ENCODE results near the gene GCNT3.

Gene GCNT3

DNA sequence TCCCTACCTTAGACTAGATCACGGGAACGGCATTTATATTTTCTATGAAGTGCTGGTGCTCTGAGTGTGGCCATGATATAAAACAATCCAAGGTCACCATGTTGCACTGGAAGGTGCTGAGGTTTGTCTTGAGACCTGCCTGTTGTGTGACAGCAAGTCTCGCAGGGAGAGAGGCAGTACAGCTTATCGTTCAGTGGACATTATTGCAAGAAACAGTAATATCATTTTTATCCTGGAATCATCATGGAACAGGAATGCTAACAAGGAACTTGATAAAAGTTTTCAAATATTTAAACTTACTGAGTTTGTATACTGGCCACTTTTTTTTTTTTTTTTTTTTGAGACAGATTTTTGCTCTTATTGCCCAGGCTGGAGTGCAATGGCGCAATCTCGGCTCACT, 40.0 kb upstream of the GCNT3 start (continued):
- TF ChIP-seq ZFP37 (tag by site-specific recombination; IDR thresholded peaks at IDR 0.05): no peak
- no peak for TF ChIP-seq ZSCAN16 (tag by site-specific recombination; IDR thresholded peaks at IDR 0.05)
- no peak for TF ChIP-seq ZNF560 (tag by site-specific recombination; IDR thresholded peaks at IDR 0.05; ENCODE audit: borderline replicate concordance)
- TF ChIP-seq, protein P1, sequence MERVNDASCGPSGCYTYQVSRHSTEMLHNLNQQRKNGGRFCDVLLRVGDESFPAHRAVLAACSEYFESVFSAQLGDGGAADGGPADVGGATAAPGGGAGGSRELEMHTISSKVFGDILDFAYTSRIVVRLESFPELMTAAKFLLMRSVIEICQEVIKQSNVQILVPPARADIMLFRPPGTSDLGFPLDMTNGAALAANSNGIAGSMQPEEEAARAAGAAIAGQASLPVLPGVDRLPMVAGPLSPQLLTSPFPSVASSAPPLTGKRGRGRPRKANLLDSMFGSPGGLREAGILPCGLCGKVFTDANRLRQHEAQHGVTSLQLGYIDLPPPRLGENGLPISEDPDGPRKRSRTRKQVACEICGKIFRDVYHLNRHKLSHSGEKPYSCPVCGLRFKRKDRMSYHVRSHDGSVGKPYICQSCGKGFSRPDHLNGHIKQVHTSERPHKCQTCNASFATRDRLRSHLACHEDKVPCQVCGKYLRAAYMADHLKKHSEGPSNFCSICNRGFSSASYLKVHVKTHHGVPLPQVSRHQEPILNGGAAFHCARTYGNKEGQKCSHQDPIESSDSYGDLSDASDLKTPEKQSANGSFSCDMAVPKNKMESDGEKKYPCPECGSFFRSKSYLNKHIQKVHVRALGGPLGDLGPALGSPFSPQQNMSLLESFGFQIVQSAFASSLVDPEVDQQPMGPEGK (tag by site-specific recombination; IDR thresholded peaks at IDR 0.05): no peak

DNA sequence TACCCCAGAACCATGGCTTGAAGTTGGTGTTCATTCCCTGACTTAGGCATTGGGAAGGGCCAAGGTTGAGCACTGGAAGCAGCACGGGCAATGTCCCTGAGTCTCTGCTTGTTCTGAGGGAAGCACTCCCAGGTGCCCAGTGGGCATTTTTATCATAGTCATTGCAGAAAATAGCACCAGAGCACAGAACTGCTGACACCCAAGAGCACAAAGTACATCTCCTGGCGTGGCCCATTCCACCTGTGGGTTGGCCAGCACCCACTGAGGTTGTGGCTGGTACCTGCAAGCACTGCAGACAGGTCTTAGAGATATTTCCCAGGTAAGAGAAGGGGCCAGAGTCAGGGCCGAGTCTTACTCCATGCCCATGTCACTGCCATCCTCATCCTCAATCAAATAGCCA, 28.5 kb upstream of the GCNT3 start:
- H3K4me1 ChIP-seq (ENCODE audit: control insufficient read depth, insufficient read depth, low read length): peaks cover 6% of the 10 kb centered on the region
- no peak for TF ChIP-seq ZNF404 (tag by site-specific recombination; IDR thresholded peaks at IDR 0.05)
- no peaks in the 10 kb centered on the region for H3K9me3 ChIP-seq (ENCODE audit: control insufficient read depth, insufficient read depth, low read depth, low read length)
- H3K27ac ChIP-seq (ENCODE audit: extremely low read depth, low read depth, low read length): no peak overlapping the region
- no peak overlapping the region for H3K4me3 ChIP-seq (ENCODE audit: low read depth, low read length)
- ChIA-PET CTCF (no interaction called here), POLR2A (no interaction called here)
- no peaks in the 10 kb centered on the region for H3K36me3 ChIP-seq (ENCODE audit: control insufficient read depth in 2 of 2, insufficient read depth in 1 of 2, low read length in 2 of 2)

DNA sequence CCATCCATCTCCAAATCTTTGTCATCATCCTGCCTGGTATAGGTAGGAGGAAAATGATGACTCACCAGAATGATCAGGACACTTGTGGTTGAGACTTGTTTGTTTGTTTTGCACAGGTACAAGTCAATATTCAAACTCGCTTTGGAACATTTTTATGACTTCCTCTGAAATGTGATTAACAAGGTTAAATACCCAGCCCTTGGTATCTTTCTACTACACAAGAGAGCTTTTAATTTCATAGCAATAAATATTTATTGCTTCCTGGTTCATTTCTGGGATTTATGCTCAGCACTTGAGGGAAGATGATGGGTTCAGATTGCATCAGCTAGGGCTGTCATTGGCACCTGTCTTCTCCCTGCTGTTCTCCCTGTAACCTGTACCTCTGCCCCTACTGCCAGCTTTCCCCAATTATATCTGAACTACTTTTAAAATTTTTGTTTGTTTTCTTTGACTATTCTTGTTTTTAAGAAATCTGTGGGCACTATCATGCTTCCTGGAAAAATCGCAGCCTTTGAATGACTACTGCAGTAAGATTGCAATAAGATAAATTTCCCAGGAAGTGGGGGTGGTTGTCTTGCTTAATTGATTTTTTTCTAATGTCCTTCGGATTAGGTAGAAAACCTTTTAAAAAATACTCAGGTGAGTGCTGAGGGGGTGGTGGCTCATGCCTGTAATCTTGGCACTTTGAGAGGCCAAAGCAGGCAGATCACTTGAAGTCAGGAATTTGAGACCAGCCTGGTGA, 24.3 kb upstream of the GCNT3 start:
- Histone ChIP-seq H3K36me3 (ENCODE audit: control insufficient read depth in 2 of 2, insufficient read depth in 1 of 2, low read length in 2 of 2) (no peaks in the 10 kb centered on the region), H3K4me3 (ENCODE audit: low read depth, low read length) (no peak overlapping the region), H3K9me3 (ENCODE audit: control insufficient read depth, insufficient read depth, low read depth, low read length) (no peaks in the 10 kb centered on the region), H3K4me1 (ENCODE audit: control insufficient read depth, insufficient read depth, low read length) (peaks cover 6% of the 10 kb centered on the region), H3K27ac (ENCODE audit: extremely low read depth, low read depth, low read length) (no peak overlapping the region)
- CTCF ChIA-PET: interaction anchor here (1.1 kb wide), 1 partner anchor 59 kb away, joined by 3 read pairs; no protein-coding TSS in a partner anchor
- POLR2A ChIA-PET: no interaction called here
- TF ChIP-seq, protein P2, sequence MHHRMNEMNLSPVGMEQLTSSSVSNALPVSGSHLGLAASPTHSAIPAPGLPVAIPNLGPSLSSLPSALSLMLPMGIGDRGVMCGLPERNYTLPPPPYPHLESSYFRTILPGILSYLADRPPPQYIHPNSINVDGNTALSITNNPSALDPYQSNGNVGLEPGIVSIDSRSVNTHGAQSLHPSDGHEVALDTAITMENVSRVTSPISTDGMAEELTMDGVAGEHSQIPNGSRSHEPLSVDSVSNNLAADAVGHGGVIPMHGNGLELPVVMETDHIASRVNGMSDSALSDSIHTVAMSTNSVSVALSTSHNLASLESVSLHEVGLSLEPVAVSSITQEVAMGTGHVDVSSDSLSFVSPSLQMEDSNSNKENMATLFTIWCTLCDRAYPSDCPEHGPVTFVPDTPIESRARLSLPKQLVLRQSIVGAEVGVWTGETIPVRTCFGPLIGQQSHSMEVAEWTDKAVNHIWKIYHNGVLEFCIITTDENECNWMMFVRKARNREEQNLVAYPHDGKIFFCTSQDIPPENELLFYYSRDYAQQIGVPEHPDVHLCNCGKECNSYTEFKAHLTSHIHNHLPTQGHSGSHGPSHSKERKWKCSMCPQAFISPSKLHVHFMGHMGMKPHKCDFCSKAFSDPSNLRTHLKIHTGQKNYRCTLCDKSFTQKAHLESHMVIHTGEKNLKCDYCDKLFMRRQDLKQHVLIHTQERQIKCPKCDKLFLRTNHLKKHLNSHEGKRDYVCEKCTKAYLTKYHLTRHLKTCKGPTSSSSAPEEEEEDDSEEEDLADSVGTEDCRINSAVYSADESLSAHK (tag by site-specific recombination; IDR thresholded peaks at IDR 0.05): no peak
- TF ChIP-seq SCRT2 (tag by site-specific recombination; IDR thresholded peaks at IDR 0.05) (0 out of 2 replicates have a peak, but pooled peaks have one; percentile 27), SALL2 (tag by site-specific recombination; IDR thresholded peaks at IDR 0.05; ENCODE audit: borderline replicate concordance) (0 out of 2 replicates have a peak, but pooled peaks have one; percentile 53), ZNF423 (tag by site-specific recombination; IDR thresholded peaks at IDR 0.05) (no peak), ZNF121 (tag by site-specific recombination; IDR thresholded peaks at IDR 0.05) (no peak), OSR2 (tag by site-specific recombination; IDR thresholded peaks at IDR 0.05) (0 out of 2 replicates have a peak, but pooled peaks have one; percentile 14), GLIS1 (tag by site-specific recombination; IDR thresholded peaks at IDR 0.05) (no peak), YY2 (tag by site-specific recombination; IDR thresholded peaks at IDR 0.05) (0 out of 2 replicates have a peak, but pooled peaks have one; percentile 70), ZNF621 (tag by site-specific recombination; IDR thresholded peaks at IDR 0.05) (peak; percentile 77; the same call in 1 of the 2 replicates), ZNF248 (tag by site-specific recombination; IDR thresholded peaks at IDR 0.05) (0 out of 2 replicates have a peak, but pooled peaks have one; percentile 56)
- TF ChIP-seq, protein P3, sequence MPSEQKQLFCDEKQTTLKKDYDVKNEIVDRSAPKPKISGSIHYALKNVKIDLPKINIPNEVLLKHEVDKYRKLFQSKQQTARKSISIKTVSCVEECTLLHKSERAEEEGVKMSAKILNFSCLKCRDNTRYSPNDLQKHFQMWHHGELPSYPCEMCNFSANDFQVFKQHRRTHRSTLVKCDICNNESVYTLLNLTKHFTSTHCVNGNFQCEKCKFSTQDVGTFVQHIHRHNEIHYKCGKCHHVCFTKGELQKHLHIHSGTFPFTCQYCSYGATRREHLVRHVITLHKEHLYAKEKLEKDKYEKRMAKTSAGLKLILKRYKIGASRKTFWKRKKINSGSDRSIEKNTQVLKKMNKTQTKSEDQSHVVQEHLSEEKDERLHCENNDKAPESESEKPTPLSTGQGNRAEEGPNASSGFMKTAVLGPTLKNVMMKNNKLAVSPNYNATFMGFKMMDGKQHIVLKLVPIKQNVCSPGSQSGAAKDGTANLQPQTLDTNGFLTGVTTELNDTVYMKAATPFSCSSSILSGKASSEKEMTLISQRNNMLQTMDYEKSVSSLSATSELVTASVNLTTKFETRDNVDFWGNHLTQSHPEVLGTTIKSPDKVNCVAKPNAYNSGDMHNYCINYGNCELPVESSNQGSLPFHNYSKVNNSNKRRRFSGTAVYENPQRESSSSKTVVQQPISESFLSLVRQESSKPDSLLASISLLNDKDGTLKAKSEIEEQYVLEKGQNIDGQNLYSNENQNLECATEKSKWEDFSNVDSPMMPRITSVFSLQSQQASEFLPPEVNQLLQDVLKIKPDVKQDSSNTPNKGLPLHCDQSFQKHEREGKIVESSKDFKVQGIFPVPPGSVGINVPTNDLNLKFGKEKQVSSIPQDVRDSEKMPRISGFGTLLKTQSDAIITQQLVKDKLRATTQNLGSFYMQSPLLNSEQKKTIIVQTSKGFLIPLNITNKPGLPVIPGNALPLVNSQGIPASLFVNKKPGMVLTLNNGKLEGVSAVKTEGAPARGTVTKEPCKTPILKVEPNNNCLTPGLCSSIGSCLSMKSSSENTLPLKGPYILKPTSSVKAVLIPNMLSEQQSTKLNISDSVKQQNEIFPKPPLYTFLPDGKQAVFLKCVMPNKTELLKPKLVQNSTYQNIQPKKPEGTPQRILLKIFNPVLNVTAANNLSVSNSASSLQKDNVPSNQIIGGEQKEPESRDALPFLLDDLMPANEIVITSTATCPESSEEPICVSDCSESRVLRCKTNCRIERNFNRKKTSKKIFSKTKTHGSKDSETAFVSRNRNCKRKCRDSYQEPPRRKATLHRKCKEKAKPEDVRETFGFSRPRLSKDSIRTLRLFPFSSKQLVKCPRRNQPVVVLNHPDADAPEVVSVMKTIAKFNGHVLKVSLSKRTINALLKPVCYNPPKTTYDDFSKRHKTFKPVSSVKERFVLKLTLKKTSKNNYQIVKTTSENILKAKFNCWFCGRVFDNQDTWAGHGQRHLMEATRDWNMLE (tag by site-specific recombination; conservative IDR thresholded peaks at IDR 0.05; ENCODE audit: low read depth): 0 out of 2 replicates have a peak, but pooled peaks have one; percentile 23
- TF ChIP-seq, protein P4, sequence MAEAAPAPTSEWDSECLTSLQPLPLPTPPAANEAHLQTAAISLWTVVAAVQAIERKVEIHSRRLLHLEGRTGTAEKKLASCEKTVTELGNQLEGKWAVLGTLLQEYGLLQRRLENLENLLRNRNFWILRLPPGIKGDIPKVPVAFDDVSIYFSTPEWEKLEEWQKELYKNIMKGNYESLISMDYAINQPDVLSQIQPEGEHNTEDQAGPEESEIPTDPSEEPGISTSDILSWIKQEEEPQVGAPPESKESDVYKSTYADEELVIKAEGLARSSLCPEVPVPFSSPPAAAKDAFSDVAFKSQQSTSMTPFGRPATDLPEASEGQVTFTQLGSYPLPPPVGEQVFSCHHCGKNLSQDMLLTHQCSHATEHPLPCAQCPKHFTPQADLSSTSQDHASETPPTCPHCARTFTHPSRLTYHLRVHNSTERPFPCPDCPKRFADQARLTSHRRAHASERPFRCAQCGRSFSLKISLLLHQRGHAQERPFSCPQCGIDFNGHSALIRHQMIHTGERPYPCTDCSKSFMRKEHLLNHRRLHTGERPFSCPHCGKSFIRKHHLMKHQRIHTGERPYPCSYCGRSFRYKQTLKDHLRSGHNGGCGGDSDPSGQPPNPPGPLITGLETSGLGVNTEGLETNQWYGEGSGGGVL (tag by site-specific recombination; IDR thresholded peaks at IDR 0.05): peak; percentile 22; the same call in 1 of the 2 replicates
- TF ChIP-seq, protein P5, sequence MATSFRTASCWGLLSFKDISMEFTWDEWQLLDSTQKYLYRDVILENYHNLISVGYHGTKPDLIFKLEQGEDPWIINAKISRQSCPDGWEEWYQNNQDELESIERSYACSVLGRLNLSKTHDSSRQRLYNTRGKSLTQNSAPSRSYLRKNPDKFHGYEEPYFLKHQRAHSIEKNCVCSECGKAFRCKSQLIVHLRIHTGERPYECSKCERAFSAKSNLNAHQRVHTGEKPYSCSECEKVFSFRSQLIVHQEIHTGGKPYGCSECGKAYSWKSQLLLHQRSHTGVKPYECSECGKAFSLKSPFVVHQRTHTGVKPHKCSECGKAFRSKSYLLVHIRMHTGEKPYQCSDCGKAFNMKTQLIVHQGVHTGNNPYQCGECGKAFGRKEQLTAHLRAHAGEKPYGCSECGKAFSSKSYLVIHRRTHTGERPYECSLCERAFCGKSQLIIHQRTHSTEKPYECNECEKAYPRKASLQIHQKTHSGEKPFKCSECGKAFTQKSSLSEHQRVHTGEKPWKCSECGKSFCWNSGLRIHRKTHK (tag by site-specific recombination; IDR thresholded peaks at IDR 0.05): 0 out of 2 replicates have a peak, but pooled peaks have one; percentile 25

All from HEK293 (cell line).